ENCODE data around the gene ETFA. TPM values are rescaled to one million over a fixed set of nuclear protein-coding genes. Genes with fewer than 3 reads are reported as not detected.

ETFA gene
- total and polyA plus RNA-seq, 10 of the 15 experiments (the other 5 are each of a cell fraction or from before 2014, with no cell fraction given), result 114 to 331 (median 152) TPM

DNA sequence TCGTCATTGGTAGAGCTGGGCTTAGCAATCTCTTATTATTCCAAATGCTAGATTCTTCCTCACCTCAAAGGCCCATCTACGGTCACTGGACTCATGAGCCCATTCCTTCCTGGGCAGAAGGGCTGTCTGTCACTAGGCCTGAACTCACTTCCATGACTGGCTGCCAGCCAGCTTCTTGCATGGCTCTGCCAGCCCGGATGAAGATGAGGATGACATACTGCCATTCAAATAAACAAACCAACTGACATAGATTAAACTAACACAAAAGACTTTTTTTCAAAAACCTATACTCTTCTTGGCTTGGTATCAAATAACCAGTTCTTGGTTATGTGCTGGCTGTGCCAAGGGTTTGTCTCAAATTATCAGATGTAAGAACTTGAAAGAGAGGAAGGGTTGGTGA is 49.1 kb upstream of the ETFA start:
- Histone ChIP-seq H3K27me3 (replicated peaks in 1 of 2; ENCODE audit: control insufficient read depth in 2 of 2, insufficient read depth in 2 of 2, low read length in 1 of 2) (no peaks in the 10 kb centered on the region; a peak in 1 of 4 replicates), H3K9me3 (replicated peaks; ENCODE audit: control insufficient read depth, insufficient read depth, low read length) (no peaks in the 10 kb centered on the region), H4K20me1 (ENCODE audit: control insufficient read depth, insufficient read depth) (no peaks in the 10 kb centered on the region; the same call in 1 of the 2 replicates), H3K4me1 (ENCODE audit: control insufficient read depth, insufficient read depth, low read length) (no peaks in the 10 kb centered on the region), H3K36me3 (ENCODE audit: control insufficient read depth in 2 of 2, insufficient read depth in 2 of 2, low read length in 1 of 2) (no peaks in the 10 kb centered on the region), H3K79me2 (ENCODE audit: control insufficient read depth, insufficient read depth, low read length) (no peaks in the 10 kb centered on the region), H3K9ac (ENCODE audit: control insufficient read depth, insufficient read depth, low read length) (no peak overlapping the region), H3K27ac (ENCODE audit: control insufficient read depth, insufficient read depth) (no peak overlapping the region), H3K4me2 (ENCODE audit: control insufficient read depth, insufficient read depth) (no peak overlapping the region), H2AFZ (ENCODE audit: control insufficient read depth, low read depth, low read length) (no peak overlapping the region), H3K4me3 (no peak overlapping the region)
- ChIA-PET POLR2A (no interaction called here), CTCF (no interaction called here), RAD21 (ENCODE audit: unreplicated experiment) (no interaction called here), SMC1A (ENCODE audit: uncharacterized antibody, unreplicated experiment) (interaction anchor here (0.9 kb wide), 1 partner anchor 11 kb away, joined by 3 read pairs; no protein-coding TSS in a partner anchor)
- DNase-seq (ENCODE audit: low read depth, low spot score) (no peak), FAIRE-seq (no peak), ATAC-seq (no peak)
- BruUV-seq (replicated peaks), result no TSS peak
- WGBS (ENCODE audit: insufficient coverage, insufficient replicate concordance, low lambda C conversion rate, missing lambda C conversion rate), result 73% methylated on average over 3 of the region's 3 CpGs
- intact Hi-C loops (cut with micrococcal nuclease; ENCODE audit: unreplicated experiment) (no loop called here), in situ Hi-C loops (cut with MboI) (no loop called here)
- TF ChIP-seq FOS (IDR thresholded peaks at IDR 0.05; ENCODE audit: borderline replicate concordance, extremely low read depth, insufficient read length) (no peak), BCL3 (IDR thresholded peaks at IDR 0.05; ENCODE audit: borderline replicate concordance, insufficient read depth, low read depth, low read length, poor library complexity, severe bottlenecking) (no peak), IKZF2 (IDR thresholded peaks at IDR 0.05) (no peak), RFX5 (IDR thresholded peaks at IDR 0.05; ENCODE audit: low read depth, low read length) (no peak), SRF (IDR thresholded peaks at IDR 0.05; ENCODE audit: low read depth in 2 of 2, low read length in 2 of 2) (no peak), NR2C2 (IDR thresholded peaks at IDR 0.05; ENCODE audit: borderline replicate concordance, control insufficient read depth, insufficient read length, low read depth) (no peak), EP300 (IDR thresholded peaks at IDR 0.05; ENCODE audit: borderline replicate concordance in 1 of 2, control insufficient read depth in 1 of 2, low read depth in 2 of 2, low read length in 2 of 2) (no peak), LARP7 (IDR thresholded peaks at IDR 0.05) (no peak), NFYB (IDR thresholded peaks at IDR 0.05; ENCODE audit: insufficient read depth, low read depth, low read length) (no peak), FOXK2 (IDR thresholded peaks at IDR 0.05) (no peak), CHD4 (IDR thresholded peaks at IDR 0.05) (no peak), SKIL (IDR thresholded peaks at IDR 0.05; ENCODE audit: low read depth, poor library complexity, severe bottlenecking) (no peak), ZNF622 (IDR thresholded peaks at IDR 0.05) (no peak), BRCA1 (IDR thresholded peaks at IDR 0.05; ENCODE audit: low read depth, low read length) (no peak), JUND (IDR thresholded peaks at IDR 0.05; ENCODE audit: low read depth, low read length) (no peak), YBX1 (IDR thresholded peaks at IDR 0.05) (no peak)
- TF ChIP-seq, protein P1, sequence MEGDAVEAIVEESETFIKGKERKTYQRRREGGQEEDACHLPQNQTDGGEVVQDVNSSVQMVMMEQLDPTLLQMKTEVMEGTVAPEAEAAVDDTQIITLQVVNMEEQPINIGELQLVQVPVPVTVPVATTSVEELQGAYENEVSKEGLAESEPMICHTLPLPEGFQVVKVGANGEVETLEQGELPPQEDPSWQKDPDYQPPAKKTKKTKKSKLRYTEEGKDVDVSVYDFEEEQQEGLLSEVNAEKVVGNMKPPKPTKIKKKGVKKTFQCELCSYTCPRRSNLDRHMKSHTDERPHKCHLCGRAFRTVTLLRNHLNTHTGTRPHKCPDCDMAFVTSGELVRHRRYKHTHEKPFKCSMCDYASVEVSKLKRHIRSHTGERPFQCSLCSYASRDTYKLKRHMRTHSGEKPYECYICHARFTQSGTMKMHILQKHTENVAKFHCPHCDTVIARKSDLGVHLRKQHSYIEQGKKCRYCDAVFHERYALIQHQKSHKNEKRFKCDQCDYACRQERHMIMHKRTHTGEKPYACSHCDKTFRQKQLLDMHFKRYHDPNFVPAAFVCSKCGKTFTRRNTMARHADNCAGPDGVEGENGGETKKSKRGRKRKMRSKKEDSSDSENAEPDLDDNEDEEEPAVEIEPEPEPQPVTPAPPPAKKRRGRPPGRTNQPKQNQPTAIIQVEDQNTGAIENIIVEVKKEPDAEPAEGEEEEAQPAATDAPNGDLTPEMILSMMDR (IDR thresholded peaks at IDR 0.05 in 2 of 3, conservative IDR thresholded peaks at IDR 0.05 in 1 of 3; ENCODE audit: control insufficient read depth in 2 of 3, extremely low read depth in 1 of 3, insufficient read depth in 1 of 3, low read depth in 3 of 3, low read length in 3 of 3), result no peak

Data from GM12878 (cell line).